WTC11 (cell line): Measurements from ENCODE around the gene KANK4. TPM values are rescaled to one million over a fixed set of nuclear protein-coding genes. Genes with fewer than 3 reads are reported as not detected.

Experiments used
- ARID4B ChIP-seq: sonication (generic); formaldehyde crosslinking; IDR thresholded peaks from 2 replicates; pipeline ENCODE4 v1.8.0; 2023; ENCODE audit warnings: missing genetic modification reagents, mild to moderate bottlenecking, borderline replicate concordance
- ATF6 ChIP-seq: sonication (generic); formaldehyde crosslinking; IDR thresholded peaks from 2 replicates; pipeline ENCODE4 v1.8.1; 2023; ENCODE audit warnings: mild to moderate bottlenecking, missing genetic modification reagents
- ERG ChIP-seq: fragments of 250-450 bp; sonication (Bioruptor Pico); IDR thresholded peaks from 2 replicates; pipeline ENCODE4 v1.8.0; 2021; ENCODE audit warnings: mild to moderate bottlenecking
- GABPB1 ChIP-seq: sonication (generic); formaldehyde crosslinking; IDR thresholded peaks from 2 replicates; pipeline ENCODE4 v1.8.1; 2023; ENCODE audit warnings: mild to moderate bottlenecking, missing genetic modification reagents
- IRF2 ChIP-seq: sonication (generic); formaldehyde crosslinking; IDR thresholded peaks from 2 replicates; pipeline ENCODE4 v1.8.0; 2022; ENCODE audit warnings: low read depth, missing genetic modification reagents, borderline replicate concordance
- NR2C2 ChIP-seq: sonication (generic); formaldehyde crosslinking; IDR thresholded peaks from 2 replicates; pipeline ENCODE4 v1.8.0; 2022; ENCODE audit warnings: mild to moderate bottlenecking, missing genetic modification reagents
- PRDM15 ChIP-seq: sonication (generic); formaldehyde crosslinking; IDR thresholded peaks from 2 replicates; pipeline ENCODE4 v1.8.0; 2022; ENCODE audit warnings: missing genetic modification reagents
- USF1 ChIP-seq: sonication (generic); formaldehyde crosslinking; IDR thresholded peaks from 2 replicates; pipeline ENCODE4 v1.8.0; 2022; ENCODE audit warnings: mild to moderate bottlenecking, missing genetic modification reagents
- ZMAT4 ChIP-seq: fragments of 250-450 bp; sonication (Bioruptor Pico); IDR thresholded peaks from 2 replicates; pipeline ENCODE4 v1.9.0; 2021; ENCODE audit warnings: mild to moderate bottlenecking
- ZNF121 ChIP-seq: sonication (generic); formaldehyde crosslinking; IDR thresholded peaks from 2 replicates; pipeline ENCODE4 v1.8.0; 2023; ENCODE audit warnings: missing genetic modification reagents
- ZSCAN18 ChIP-seq: fragments of 250-450 bp; sonication (Bioruptor Pico); IDR thresholded peaks from 2 replicates; pipeline ENCODE4 v2.1.2; 2022; ENCODE audit warnings: mild to moderate bottlenecking, moderate library complexity
- total RNA-seq: library from RNA; stranded (reverse); gene quantifications from 3 replicates; pipeline ENCODE4 v1.2.3, GENCODE V29; 2021

The KANK4 gene
- total RNA-seq, 1 experiment from 2014 or later: 0.35 TPM

- TF ChIP-seq PRDM15 (CRISPR knock-in tag) (no peak), ATF6 (CRISPR knock-in tag) (no peak), ZMAT4 (peak; percentile 2; the same call in 1 of the 2 replicates), GABPB1 (peak; percentile 90), ZSCAN18 (CRISPR knock-in tag) (no peak), IRF2 (CRISPR knock-in tag) (no peak), ARID4B (CRISPR knock-in tag) (0 out of 2 replicates have a peak, but pooled peaks have one; percentile 25), USF1 (no peak), ZNF121 (no peak), NR2C2 (CRISPR knock-in tag) (no peak), ERG (0 out of 2 replicates have a peak, but pooled peaks have one; percentile 9)
Observed at GRCh38 chr1:62198781-62199125, 120.5 kb downstream of the KANK4 start (continued).
